GM18511 (cell line): ENCODE data around the gene CNTN5.

Experiments used
- ATAC-seq: cut with Tn5 transposase; IDR thresholded peaks from one replicate; pipeline ENCODE4 v1.9.1; 2021; ENCODE audit warnings: mild to moderate bottlenecking, moderate library complexity; ENCODE audit not compliant: unreplicated experiment

The CNTN5 gene

GRCh38 chr11:99501655-99502054 lies 480.9 kb downstream of the CNTN5 start:
- no peak for ATAC-seq

- ATAC-seq = no peak
These were observed 484.6 kb downstream of the CNTN5 start for GRCh38 chr11:99505316-99505715.

GRCh38 chr11:99505831-99506230 lies 485.1 kb downstream of the CNTN5 start:
- no peak for ATAC-seq

- no peak for ATAC-seq
These were observed 489.1 kb downstream of the CNTN5 start for GRCh38 chr11:99509863-99510262.

GRCh38 chr11:99513368-99513767 lies 492.6 kb downstream of the CNTN5 start:
- ATAC-seq = no peak

- ATAC-seq = no peak
These were observed 498.3 kb downstream of the CNTN5 start for GRCh38 chr11:99519095-99519494.

- no peak for ATAC-seq
These were observed 501.9 kb downstream of the CNTN5 start for GRCh38 chr11:99522467-99523173.

- ATAC-seq = no peak
These were observed 510.7 kb downstream of the CNTN5 start for GRCh38 chr11:99531468-99531867.

GRCh38 chr11:99534812-99535211 lies 514.1 kb downstream of the CNTN5 start:
- peak; percentile 76 for ATAC-seq

GRCh38 chr11:99535406-99535805 lies 514.7 kb downstream of the CNTN5 start:
- peak; percentile 77 for ATAC-seq

- ATAC-seq = peak; percentile 87
These were observed 515.1 kb downstream of the CNTN5 start for GRCh38 chr11:99535819-99536218.

- no peak for ATAC-seq
These were observed 516.9 kb downstream of the CNTN5 start for GRCh38 chr11:99537681-99538080.

GRCh38 chr11:99545616-99546015 lies 524.9 kb downstream of the CNTN5 start:
- no peak for ATAC-seq

GRCh38 chr11:99548264-99548663 lies 527.5 kb downstream of the CNTN5 start:
- ATAC-seq = no peak

GRCh38 chr11:99554232-99554903 lies 533.6 kb downstream of the CNTN5 start:
- peak; percentile 78 for ATAC-seq

- ATAC-seq = peak; percentile 39
These were observed 534.7 kb downstream of the CNTN5 start for GRCh38 chr11:99555486-99555885.

GRCh38 chr11:99565333-99565732 lies 544.6 kb downstream of the CNTN5 start:
- ATAC-seq = peak; percentile 67

GRCh38 chr11:99567334-99567956 lies 546.7 kb downstream of the CNTN5 start:
- ATAC-seq = no peak

- ATAC-seq = peak; percentile 41
These were observed 548.1 kb downstream of the CNTN5 start for GRCh38 chr11:99568808-99569207.

GRCh38 chr11:99571094-99571493 lies 550.3 kb downstream of the CNTN5 start:
- ATAC-seq = peak; percentile 85

GRCh38 chr11:99584830-99585229 lies 564.1 kb downstream of the CNTN5 start:
- ATAC-seq = no peak

- no peak for ATAC-seq
These were observed 564.9 kb downstream of the CNTN5 start for GRCh38 chr11:99585606-99586005.
